ENCODE measurements around the gene RAN. TPM values are rescaled to one million over a fixed set of nuclear protein-coding genes. Genes with fewer than 3 reads are reported as not detected.

Gene RAN
- polyA plus RNA-seq, 1 donor from 2014 or later, result 616 TPM

DNA sequence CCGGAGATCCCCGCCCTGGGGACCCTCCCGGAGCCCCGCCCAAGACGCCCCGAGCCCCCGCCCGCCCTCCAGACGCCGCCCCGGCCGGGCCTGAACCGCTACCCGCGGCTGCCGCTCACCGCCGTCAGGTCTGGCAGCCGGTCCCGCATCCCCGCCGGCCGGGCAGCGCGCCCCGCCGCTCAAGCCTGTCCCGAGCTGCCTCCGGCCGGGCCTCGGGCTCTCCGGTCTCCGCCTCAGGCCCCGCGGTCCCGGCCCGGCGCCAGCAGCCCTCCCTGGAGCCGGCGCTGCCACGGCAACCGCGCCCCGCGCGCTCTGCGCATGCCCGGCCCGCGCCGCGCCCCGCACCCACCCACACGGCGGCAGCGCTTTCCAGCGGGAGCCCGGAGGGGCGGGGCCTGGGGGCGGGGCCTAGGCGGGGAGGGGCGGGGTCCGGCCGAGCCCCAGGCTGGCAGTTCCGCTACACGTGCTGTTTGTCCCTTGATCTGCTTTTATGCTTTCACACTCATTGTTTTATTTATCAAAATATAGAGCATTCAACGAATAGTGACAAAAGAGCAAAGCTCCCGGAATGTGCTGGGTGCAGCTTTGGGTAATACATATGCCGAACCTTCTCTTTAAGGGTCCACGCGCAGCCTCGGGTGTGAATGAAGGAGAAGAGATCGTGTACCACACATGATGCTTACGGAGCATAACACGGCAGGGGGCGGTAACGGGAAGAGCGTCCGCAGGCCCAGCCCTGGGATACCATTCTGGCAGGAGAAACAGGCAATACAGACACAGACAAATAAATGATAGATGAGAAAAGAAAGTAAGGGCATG, 32.7 kb upstream of the RAN start, which contains the start of gene STX2:
STX2 (minus strand) TSS at position 300 of the 819 bp plus-strand sequence; CDS start at position 149, 151 bp downstream.
- H3F3A ChIP-seq (ENCODE audit: insufficient read depth, low read length, poor library complexity, severe bottlenecking), result no peaks in the 10 kb centered on the region
- no peaks in the 10 kb centered on the region for H3K9me2 ChIP-seq (ENCODE audit: insufficient read depth, low read length)
- TF ChIP-seq CTCF (IDR thresholded peaks at IDR 0.05; ENCODE audit: poor library complexity, severe bottlenecking), result peak; percentile 64
- peak; percentile 65 for TF ChIP-seq POLR2AphosphoS5 (IDR thresholded peaks at IDR 0.05)
- TF ChIP-seq RAD21 (conservative IDR thresholded peaks at IDR 0.05), result peak; percentile 57
- TF ChIP-seq SMC3 (conservative IDR thresholded peaks at IDR 0.05; ENCODE audit: poor library complexity), result peak; percentile 64
- TF ChIP-seq, protein P1, sequence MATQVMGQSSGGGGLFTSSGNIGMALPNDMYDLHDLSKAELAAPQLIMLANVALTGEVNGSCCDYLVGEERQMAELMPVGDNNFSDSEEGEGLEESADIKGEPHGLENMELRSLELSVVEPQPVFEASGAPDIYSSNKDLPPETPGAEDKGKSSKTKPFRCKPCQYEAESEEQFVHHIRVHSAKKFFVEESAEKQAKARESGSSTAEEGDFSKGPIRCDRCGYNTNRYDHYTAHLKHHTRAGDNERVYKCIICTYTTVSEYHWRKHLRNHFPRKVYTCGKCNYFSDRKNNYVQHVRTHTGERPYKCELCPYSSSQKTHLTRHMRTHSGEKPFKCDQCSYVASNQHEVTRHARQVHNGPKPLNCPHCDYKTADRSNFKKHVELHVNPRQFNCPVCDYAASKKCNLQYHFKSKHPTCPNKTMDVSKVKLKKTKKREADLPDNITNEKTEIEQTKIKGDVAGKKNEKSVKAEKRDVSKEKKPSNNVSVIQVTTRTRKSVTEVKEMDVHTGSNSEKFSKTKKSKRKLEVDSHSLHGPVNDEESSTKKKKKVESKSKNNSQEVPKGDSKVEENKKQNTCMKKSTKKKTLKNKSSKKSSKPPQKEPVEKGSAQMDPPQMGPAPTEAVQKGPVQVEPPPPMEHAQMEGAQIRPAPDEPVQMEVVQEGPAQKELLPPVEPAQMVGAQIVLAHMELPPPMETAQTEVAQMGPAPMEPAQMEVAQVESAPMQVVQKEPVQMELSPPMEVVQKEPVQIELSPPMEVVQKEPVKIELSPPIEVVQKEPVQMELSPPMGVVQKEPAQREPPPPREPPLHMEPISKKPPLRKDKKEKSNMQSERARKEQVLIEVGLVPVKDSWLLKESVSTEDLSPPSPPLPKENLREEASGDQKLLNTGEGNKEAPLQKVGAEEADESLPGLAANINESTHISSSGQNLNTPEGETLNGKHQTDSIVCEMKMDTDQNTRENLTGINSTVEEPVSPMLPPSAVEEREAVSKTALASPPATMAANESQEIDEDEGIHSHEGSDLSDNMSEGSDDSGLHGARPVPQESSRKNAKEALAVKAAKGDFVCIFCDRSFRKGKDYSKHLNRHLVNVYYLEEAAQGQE (IDR thresholded peaks at IDR 0.05; ENCODE audit: borderline replicate concordance), result no peak
- TF ChIP-seq MXI1 (conservative IDR thresholded peaks at IDR 0.05; ENCODE audit: poor library complexity, severe bottlenecking), result peak; percentile 93
- TF ChIP-seq TAF1 (IDR thresholded peaks at IDR 0.05; ENCODE audit: low read depth), result no peak
- TF ChIP-seq EP300 (conservative IDR thresholded peaks at IDR 0.05; ENCODE audit: poor library complexity, severe bottlenecking), result no peak
- no peak for TF ChIP-seq EZH2 (IDR thresholded peaks at IDR 0.05; ENCODE audit: borderline replicate concordance, insufficient read depth, low read length, poor library complexity, severe bottlenecking)
- H3K36me3 ChIP-seq (ENCODE audit: insufficient read depth, low read length), result no peaks in the 10 kb centered on the region
- H3K9ac ChIP-seq (ENCODE audit: low read length), result peak within 1 kb of the TSS; percentile 77
- no peaks in the 10 kb centered on the region for H4K20me1 ChIP-seq (ENCODE audit: insufficient read depth)
- H2AFZ ChIP-seq (ENCODE audit: low read depth, low read length), result peak within 1 kb of the TSS; percentile 40
- peaks cover 37% of the 10 kb centered on the region for H3K79me2 ChIP-seq (replicated peaks; ENCODE audit: insufficient read depth, low read length)
- peak within 1 kb of the TSS; percentile 98 for H3K4me3 ChIP-seq (ENCODE audit: low read length)
- H3K27me3 ChIP-seq (ENCODE audit: insufficient read depth, low read depth, low read length), result no peaks in the 10 kb centered on the region
- H3K27ac ChIP-seq (ENCODE audit: low read length), result peak within 1 kb of the TSS; percentile 53
- H3K9me3 ChIP-seq (ENCODE audit: low read length), result no peaks in the 10 kb centered on the region
- H3K4me2 ChIP-seq (ENCODE audit: low read length), result peak within 1 kb of the TSS; percentile 66

DNA sequence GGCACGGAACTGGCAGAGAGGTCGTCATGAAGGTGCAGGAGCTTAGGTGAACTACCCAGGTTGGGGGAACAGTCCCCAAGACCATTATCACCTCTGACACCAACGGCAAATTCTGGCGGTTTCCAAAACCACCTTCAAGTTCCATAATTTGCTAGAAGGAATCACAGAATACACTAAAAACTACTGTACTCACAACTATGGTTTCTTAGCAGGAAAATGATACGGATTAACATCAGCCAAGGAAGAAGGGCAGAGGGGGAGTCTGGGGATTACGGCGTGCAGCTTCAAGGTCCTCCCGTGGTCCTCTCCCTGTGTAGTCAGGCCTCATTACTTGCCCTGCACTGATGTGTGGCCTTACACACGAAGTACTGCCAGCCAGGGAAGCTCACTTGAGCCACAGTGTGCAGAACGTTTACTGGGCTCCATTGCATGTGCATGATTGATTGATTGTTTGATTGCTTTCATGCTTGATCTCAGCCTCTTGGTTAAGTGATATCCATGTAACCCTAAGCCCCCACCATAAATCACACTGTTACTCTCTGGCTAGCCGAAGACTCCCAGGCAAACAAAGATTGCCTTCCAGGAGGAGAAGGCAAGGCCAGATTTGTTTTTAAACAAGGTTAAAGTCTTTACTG, 32.0 kb upstream of the RAN start:
- Histone ChIP-seq H3K9me3 (ENCODE audit: low read length) (no peaks in the 10 kb centered on the region), H3K4me3 (ENCODE audit: low read length) (peak overlapping the region; percentile 61), H3K79me2 (replicated peaks; ENCODE audit: insufficient read depth, low read length) (peaks cover 30% of the 10 kb centered on the region), H3K9me2 (ENCODE audit: insufficient read depth, low read length) (no peaks in the 10 kb centered on the region), H4K20me1 (ENCODE audit: insufficient read depth) (no peaks in the 10 kb centered on the region), H2AFZ (ENCODE audit: low read depth, low read length) (peak overlapping the region; percentile 25), H3K27me3 (ENCODE audit: insufficient read depth, low read depth, low read length) (no peaks in the 10 kb centered on the region), H3K9ac (ENCODE audit: low read length) (peak overlapping the region; percentile 44), H3F3A (ENCODE audit: insufficient read depth, low read length, poor library complexity, severe bottlenecking) (no peaks in the 10 kb centered on the region), H3K27ac (ENCODE audit: low read length) (peak overlapping the region; percentile 48), H3K36me3 (ENCODE audit: insufficient read depth, low read length) (no peaks in the 10 kb centered on the region), H3K4me2 (ENCODE audit: low read length) (peak overlapping the region; percentile 61)
- TF ChIP-seq POLR2AphosphoS5 (IDR thresholded peaks at IDR 0.05) (no peak), SMC3 (conservative IDR thresholded peaks at IDR 0.05; ENCODE audit: poor library complexity) (no peak), EZH2 (IDR thresholded peaks at IDR 0.05; ENCODE audit: borderline replicate concordance, insufficient read depth, low read length, poor library complexity, severe bottlenecking) (no peak), EP300 (conservative IDR thresholded peaks at IDR 0.05; ENCODE audit: poor library complexity, severe bottlenecking) (no peak), RAD21 (conservative IDR thresholded peaks at IDR 0.05) (no peak), CTCF (IDR thresholded peaks at IDR 0.05; ENCODE audit: poor library complexity, severe bottlenecking) (no peak), MXI1 (conservative IDR thresholded peaks at IDR 0.05; ENCODE audit: poor library complexity, severe bottlenecking) (no peak)
- TF ChIP-seq, protein P1 (IDR thresholded peaks at IDR 0.05; ENCODE audit: borderline replicate concordance), result no peak
